Thoracic aorta (tissue), 2 donors: ENCODE data around the gene BAHD1. TPM values are rescaled to one million over a fixed set of nuclear protein-coding genes. Genes with fewer than 3 reads are reported as not detected.

Experiments
- ATAC-seq: fragments of 150-250 bp; one replicate; pipeline ENCODE4 v1.8.0; 2017; ENCODE audit warnings: low read depth; ENCODE audit not compliant: insufficient number of reproducible peaks, low FRiP score
- DNase-seq: peaks from one replicate; pipeline ENCODE4 v3.0.0-alpha.2; 2020; ENCODE audit warnings: low spot score
- H3K27ac ChIP-seq, 2 donors: fragments of 200-600 bp; sonication (generic); 1 replicate in 1 of 2; 2 replicates in 1 of 2; pipeline ENCODE4 v1.5.1; 2016; ENCODE audit warnings: mild to moderate bottlenecking in 2 of 2, moderate library complexity in 2 of 2
- H3K27me3 ChIP-seq: fragments of 200-600 bp; sonication (generic); replicated peaks from 2 replicates; pipeline ENCODE4 v1.6.0; 2016; ENCODE audit warnings: mild to moderate bottlenecking; ENCODE audit not compliant: insufficient read depth
- H3K36me3 ChIP-seq: fragments of 200-600 bp; sonication (generic); one replicate; pipeline ENCODE4 v1.5.1; 2016
- H3K4me1 ChIP-seq, 2 donors: fragments of 200-600 bp; sonication (generic); 1 replicate in 1 of 2; 2 replicates in 1 of 2; pipeline versions ENCODE4 v1.5.1 to v1.6.0; 2016; ENCODE audit warnings: low read depth in 2 of 2, mild to moderate bottlenecking in 1 of 2; ENCODE audit not compliant: control insufficient read depth in 1 of 2
- H3K4me3 ChIP-seq: fragments of 200-600 bp; sonication (generic); 2 replicates; pipeline ENCODE4 v1.5.1; 2016; ENCODE audit warnings: mild to moderate bottlenecking
- H3K9me3 ChIP-seq: fragments of 200-600 bp; sonication (generic); 2 replicates; pipeline ENCODE4 v1.5.1; 2016
- CTCF ChIP-seq: fragments of 200-600 bp; sonication (generic); IDR thresholded peaks from one replicate; pipeline ENCODE4 v1.5.1; 2019; ENCODE audit warnings: antibody characterized with exemption
- total RNA-seq, 2 donors: library from RNA; depleted of rRNA; stranded (reverse); fragments of >200 nt; gene quantifications; one replicate each; pipeline versions ENCODE4 v1.1.0 to v1.2.3, GENCODE V29; 2016

Gene BAHD1
- total RNA-seq, 2 donors from 2014 or later: 10.7 to 14.0 TPM

GRCh38 chr15:40500568-40501330 is 60.0 kb downstream of the BAHD1 start:
- DNase-seq: no peak
- H3K27me3 ChIP-seq: no peaks in the 10 kb centered on the region
- no peak overlapping the region for H3K4me3 ChIP-seq
- ATAC-seq: no peak
- no peaks in the 10 kb centered on the region for H3K4me1 ChIP-seq
- no peaks in the 10 kb centered on the region for H3K9me3 ChIP-seq
- TF ChIP-seq CTCF: no peak
- H3K27ac ChIP-seq: no peak overlapping the region
- H3K36me3 ChIP-seq: no peaks in the 10 kb centered on the region

DNA sequence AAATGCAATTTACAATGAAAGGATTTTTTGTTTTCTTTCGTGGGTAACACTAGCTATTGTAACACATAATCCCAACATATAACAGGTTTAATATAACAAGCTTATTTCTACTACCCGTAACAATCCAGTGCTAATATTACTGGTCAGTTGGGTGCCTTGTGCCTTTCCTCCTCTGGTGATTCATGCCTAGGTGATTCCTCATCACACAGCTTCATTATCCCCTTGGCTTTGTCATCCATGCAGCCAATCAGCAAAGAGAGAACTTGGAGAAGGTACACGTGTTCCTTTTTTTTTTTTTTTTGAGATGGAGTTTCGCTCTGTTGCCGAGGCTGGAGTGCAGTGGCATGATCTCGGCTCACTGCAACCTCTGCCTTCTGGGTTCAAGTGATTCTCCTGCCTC is 60.7 kb downstream of the BAHD1 start:
- ATAC-seq (no peak), DNase-seq (no peak)
- no peaks in the 10 kb centered on the region for H3K36me3 ChIP-seq
- H3K4me1 ChIP-seq: no peaks in the 10 kb centered on the region
- H3K9me3 ChIP-seq: no peaks in the 10 kb centered on the region
- TF ChIP-seq CTCF: no peak
- no peaks in the 10 kb centered on the region for H3K27me3 ChIP-seq
- no peak overlapping the region for H3K27ac ChIP-seq
- no peak overlapping the region for H3K4me3 ChIP-seq

DNA sequence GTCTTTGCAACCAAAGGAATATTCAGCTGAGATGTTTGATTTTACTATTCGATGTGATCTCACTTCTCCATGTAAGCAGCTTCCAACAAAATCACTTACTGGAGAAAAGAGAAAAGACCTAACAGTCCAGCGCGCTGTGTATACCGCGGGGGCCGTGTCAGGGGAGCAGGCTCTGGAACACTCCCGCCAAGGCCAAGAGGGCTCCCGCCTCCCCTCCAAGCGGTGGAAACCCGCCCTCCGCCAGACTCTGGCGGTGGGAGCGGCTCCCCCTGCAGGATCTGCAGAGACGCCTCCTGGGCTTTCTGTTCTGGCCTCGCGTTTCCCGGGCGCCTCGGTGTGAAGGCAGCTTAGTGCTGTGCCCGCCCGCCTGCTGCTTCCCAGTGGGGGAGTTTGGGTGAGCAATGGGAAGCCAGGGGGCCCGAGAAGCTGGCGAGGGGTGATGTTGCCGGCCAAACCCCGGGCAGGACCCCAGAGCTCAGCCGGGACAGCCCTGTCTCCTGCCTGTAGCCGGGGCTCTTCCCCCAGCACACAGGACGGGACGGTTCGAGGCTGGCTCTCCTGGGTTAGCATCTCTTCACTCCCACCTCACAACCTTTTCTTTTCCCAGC is 66.3 kb downstream of the BAHD1 start:
- Histone ChIP-seq H3K36me3 (no peaks in the 10 kb centered on the region), H3K27me3 (no peaks in the 10 kb centered on the region), H3K27ac (no peak overlapping the region), H3K9me3 (no peaks in the 10 kb centered on the region), H3K4me3 (peak overlapping the region; percentile 63), H3K4me1 (peaks cover 8 to 14% of the 10 kb centered on the region in 2 donors)
- DNase-seq (no peak), ATAC-seq (no peak)
- peak; percentile 65 for TF ChIP-seq CTCF

DNA sequence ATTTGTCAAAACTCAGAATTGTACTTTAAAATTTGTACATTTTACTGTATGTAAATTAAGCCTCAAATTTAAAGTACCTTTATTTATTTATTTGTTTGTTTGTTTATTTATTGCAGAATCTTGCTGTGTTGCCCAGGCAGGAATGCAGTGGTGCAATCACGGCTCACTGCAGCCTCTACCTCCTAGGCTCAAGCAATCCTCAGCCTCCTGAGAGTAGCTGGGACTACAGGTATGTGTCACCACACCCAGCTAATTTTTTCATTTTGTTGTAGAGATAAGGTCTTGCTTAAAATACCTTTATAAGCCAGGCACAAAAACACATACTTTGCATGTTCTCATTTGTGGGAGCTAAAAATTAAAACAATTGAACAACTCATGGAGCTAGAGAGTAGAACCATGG is 67.5 kb downstream of the BAHD1 start:
- Histone ChIP-seq H3K27ac (no peak overlapping the region), H3K4me3 (no peak overlapping the region), H3K9me3 (no peaks in the 10 kb centered on the region), H3K36me3 (no peaks in the 10 kb centered on the region), H3K27me3 (no peaks in the 10 kb centered on the region), H3K4me1 (peaks cover 8 to 16% of the 10 kb centered on the region in 2 donors)
- DNase-seq (no peak), ATAC-seq (no peak)
- no peak for TF ChIP-seq CTCF

GRCh38 chr15:40510201-40510600 is 69.4 kb downstream of the BAHD1 start:
- DNase-seq: no peak
- ATAC-seq: no peak
- no peak for TF ChIP-seq CTCF
- no peaks in the 10 kb centered on the region for H3K27me3 ChIP-seq
- no peaks in the 10 kb centered on the region for H3K36me3 ChIP-seq
- no peak overlapping the region for H3K27ac ChIP-seq
- no peak overlapping the region for H3K4me3 ChIP-seq
- peaks cover 8 to 16% of the 10 kb centered on the region in 2 donors for H3K4me1 ChIP-seq
- H3K9me3 ChIP-seq: no peaks in the 10 kb centered on the region
